Breast epithelium (tissue), 3 donors: ENCODE results near the gene FAM180B.

Experiments
- CTCF ChIP-seq, 3 donors: fragments of 450-650 bp; IDR thresholded peaks; one replicate each; pipeline ENCODE4 v1.5.1; 2016 to 2017; ENCODE audit warnings: antibody characterized with exemption in 3 of 3, mild to moderate bottlenecking in 3 of 3, moderate library complexity in 3 of 3
- POLR2A ChIP-seq: fragments of 450-650 bp; IDR thresholded peaks from one replicate; pipeline ENCODE4 v1.6.1; 2016; ENCODE audit warnings: antibody characterized with exemption, mild to moderate bottlenecking, moderate library complexity
- POLR2AphosphoS5 ChIP-seq, 3 donors: sonication (generic); formaldehyde crosslinking; IDR thresholded peaks; one replicate each; pipeline ENCODE4 v1.6.1; 2017; ENCODE audit warnings: antibody characterized with exemption in 3 of 3

GRCh38 chr11:47593492-47593933 is 7.0 kb downstream of the FAM180B start:
- TF ChIP-seq POLR2A (no peak), POLR2AphosphoS5 (IDR thresholded peaks at IDR 0.05) (no peak), CTCF (IDR thresholded peaks at IDR 0.05) (no peak)
